WERI-Rb-1 (cell line): ENCODE results near the gene MYO18B.

ENCODE experiments used
- DNase-seq: peaks from one replicate; pipeline ENCODE4 v3.0.0-alpha.2; 2020
- H3K27ac ChIP-seq: fragments of 250-450 bp; sonication (Bioruptor Pico); 2 replicates; pipeline ENCODE4 v1.5.1; 2020; ENCODE audit warnings: mild to moderate bottlenecking, moderate library complexity
- H3K27me3 ChIP-seq: fragments of 250-450 bp; sonication (Bioruptor Pico); 2 replicates; pipeline ENCODE4 v1.5.1; 2021; ENCODE audit warnings: mild to moderate bottlenecking, low read depth, moderate library complexity; ENCODE audit not compliant: insufficient read depth, severe bottlenecking
- H3K36me3 ChIP-seq: fragments of 250-450 bp; sonication (Bioruptor Pico); 2 replicates; pipeline ENCODE4 v1.5.1; 2020; ENCODE audit warnings: mild to moderate bottlenecking, moderate library complexity
- H3K4me3 ChIP-seq: 2 replicates; pipeline ENCODE4 v1.5.1; 2011; ENCODE audit warnings: low read depth, mild to moderate bottlenecking, control low read depth, low read length
- H3K9me3 ChIP-seq: fragments of 250-450 bp; sonication (Bioruptor Pico); 2 replicates; pipeline ENCODE4 v1.5.1; 2021; ENCODE audit warnings: mild to moderate bottlenecking, moderate library complexity; ENCODE audit not compliant: severe bottlenecking
- TF ChIP-seq, protein P1 (sequence below): IDR thresholded peaks from 2 replicates; pipeline ENCODE4 v1.5.1; 2011; ENCODE audit warnings: low read depth, mild to moderate bottlenecking, control low read depth, inconsistent platforms, low read length

The MYO18B gene

DNA sequence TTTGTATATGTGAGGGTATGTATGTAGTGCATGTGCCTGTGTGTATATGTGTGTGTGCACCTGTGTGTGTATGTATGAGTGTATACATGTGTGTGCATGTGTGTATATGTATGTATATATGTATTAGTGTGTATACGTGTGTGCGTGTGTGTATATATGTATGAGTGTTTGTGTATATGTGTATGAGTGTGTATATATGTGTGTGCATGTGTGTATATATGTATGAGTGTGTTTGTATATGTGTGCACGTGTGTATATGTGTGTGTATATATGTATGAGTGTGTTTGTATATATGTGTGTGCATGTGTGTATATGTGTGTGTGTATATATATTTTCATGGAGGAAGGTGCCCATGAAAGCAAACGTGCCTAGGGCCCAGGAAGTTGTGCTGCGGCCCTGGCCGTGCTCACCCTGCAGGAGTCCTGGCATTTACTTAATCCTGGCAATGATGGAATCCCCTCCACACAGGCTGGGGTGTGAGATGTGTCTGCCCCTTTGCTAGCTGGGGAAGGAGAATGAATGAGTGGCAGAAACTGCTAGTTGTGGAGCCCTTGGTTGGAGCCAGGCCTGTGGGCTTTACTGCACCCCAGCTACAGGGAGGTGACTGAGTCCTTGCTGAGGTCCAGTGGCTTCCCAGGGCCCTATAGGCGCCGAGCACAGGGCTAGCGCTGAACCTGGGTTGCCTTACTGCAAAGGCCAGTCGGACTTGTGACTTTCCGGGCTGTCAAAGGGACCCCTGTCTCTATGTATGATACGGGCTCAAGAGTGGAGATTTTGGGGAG, 97.2 kb downstream of the MYO18B start:
- Histone ChIP-seq H3K27ac (no peak overlapping the region), H3K4me3 (no peak overlapping the region), H3K27me3 (no peaks in the 10 kb centered on the region), H3K36me3 (no peaks in the 10 kb centered on the region), H3K9me3 (no peaks in the 10 kb centered on the region)
- no peak for DNase-seq
- TF ChIP-seq, protein P1, sequence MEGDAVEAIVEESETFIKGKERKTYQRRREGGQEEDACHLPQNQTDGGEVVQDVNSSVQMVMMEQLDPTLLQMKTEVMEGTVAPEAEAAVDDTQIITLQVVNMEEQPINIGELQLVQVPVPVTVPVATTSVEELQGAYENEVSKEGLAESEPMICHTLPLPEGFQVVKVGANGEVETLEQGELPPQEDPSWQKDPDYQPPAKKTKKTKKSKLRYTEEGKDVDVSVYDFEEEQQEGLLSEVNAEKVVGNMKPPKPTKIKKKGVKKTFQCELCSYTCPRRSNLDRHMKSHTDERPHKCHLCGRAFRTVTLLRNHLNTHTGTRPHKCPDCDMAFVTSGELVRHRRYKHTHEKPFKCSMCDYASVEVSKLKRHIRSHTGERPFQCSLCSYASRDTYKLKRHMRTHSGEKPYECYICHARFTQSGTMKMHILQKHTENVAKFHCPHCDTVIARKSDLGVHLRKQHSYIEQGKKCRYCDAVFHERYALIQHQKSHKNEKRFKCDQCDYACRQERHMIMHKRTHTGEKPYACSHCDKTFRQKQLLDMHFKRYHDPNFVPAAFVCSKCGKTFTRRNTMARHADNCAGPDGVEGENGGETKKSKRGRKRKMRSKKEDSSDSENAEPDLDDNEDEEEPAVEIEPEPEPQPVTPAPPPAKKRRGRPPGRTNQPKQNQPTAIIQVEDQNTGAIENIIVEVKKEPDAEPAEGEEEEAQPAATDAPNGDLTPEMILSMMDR = no peak

DNA sequence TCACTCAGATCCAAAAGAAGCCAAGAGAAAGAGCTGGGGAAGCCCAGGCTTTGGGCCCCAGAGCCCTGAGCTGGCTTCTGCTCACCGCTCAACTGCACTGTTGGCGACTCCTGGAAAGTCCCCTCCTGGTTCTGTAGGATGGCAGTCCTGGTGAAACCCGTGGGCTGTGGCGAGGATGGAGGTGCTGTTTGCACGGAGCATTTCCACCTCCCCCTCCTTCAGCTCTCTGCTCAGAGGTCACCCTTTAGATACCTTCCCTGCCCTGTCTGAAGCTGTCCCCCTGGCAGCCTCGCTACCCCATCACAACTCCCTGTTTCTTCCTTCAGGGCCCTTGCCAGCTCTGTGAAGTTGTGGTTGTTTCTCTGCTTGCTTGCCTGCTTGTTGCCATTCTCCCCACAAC, 97.8 kb downstream of the MYO18B start:
- Histone ChIP-seq H3K9me3 (no peaks in the 10 kb centered on the region), H3K27me3 (no peaks in the 10 kb centered on the region), H3K27ac (no peak overlapping the region), H3K4me3 (no peak overlapping the region), H3K36me3 (no peaks in the 10 kb centered on the region)
- TF ChIP-seq, protein P1 = no peak
- no peak for DNase-seq

DNA sequence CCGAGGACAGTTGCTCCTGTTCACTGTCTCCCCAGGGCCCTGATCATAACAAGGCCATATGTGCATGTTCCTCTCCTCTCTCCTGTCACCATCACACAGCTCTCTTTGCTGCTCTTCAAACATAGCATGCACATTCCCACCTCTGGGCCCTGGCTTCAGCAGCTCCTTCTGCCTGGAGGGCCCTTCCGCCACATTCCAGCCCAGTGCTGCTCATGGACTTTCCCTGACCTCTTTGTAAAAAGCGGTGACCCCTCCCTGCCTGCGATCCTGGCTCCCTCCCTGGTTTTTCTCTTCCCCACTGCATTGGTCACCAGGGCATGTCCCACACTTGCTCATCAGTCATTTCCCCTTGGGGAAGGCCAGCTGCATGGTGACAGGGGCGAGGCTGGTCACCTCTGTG, 98.2 kb downstream of the MYO18B start:
- TF ChIP-seq, protein P1 = no peak
- no peak overlapping the region for H3K4me3 ChIP-seq
- H3K27ac ChIP-seq = no peak overlapping the region
- no peak for DNase-seq
- H3K9me3 ChIP-seq = no peaks in the 10 kb centered on the region
- no peaks in the 10 kb centered on the region for H3K36me3 ChIP-seq
- H3K27me3 ChIP-seq = no peaks in the 10 kb centered on the region

DNA sequence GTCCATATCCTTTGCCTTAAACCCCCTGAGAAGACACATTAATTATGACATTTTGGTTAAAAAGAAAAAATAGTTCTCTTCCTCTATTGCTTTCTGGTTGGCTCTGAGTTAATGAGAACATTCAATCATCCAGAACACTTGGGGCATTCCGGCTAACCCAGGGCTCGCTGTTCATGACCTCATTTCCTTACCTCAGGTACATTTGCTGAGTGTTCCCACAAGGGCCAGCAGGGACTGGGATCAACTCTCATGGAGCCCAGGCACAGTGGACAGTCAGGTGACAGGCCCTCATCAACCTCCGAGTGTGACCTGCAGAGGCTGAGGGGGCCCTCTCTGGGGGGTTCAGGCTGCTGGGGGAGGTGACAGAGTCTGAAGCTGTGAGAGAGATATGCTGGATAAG, 98.9 kb downstream of the MYO18B start:
- H3K4me3 ChIP-seq = no peak overlapping the region
- H3K9me3 ChIP-seq = no peaks in the 10 kb centered on the region
- TF ChIP-seq, protein P1 = no peak
- no peaks in the 10 kb centered on the region for H3K36me3 ChIP-seq
- no peak overlapping the region for H3K27ac ChIP-seq
- DNase-seq = no peak
- no peaks in the 10 kb centered on the region for H3K27me3 ChIP-seq

DNA sequence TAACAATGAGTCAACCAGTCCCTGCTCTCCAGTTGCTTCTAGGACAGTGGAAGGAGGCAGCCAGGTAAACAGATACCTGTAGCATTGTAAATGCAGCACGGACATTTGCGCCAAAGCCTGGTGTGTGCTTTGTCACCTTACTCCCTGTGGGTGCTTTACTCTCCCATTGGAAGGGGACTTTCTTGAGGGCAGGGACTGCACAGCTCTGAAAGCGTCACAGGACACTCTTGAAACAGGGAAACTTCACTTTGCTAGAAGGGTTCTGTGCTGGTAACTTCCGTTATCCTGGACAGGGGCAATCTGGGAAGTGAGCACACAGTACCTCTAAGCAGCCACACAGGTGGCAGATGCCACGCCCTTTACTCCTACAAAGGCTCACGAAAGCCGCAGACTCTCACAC, 99.8 kb downstream of the MYO18B start:
- H3K9me3 ChIP-seq = no peaks in the 10 kb centered on the region
- no peak overlapping the region for H3K27ac ChIP-seq
- H3K27me3 ChIP-seq = no peaks in the 10 kb centered on the region
- H3K4me3 ChIP-seq = no peak overlapping the region
- TF ChIP-seq, protein P1 = no peak
- no peaks in the 10 kb centered on the region for H3K36me3 ChIP-seq
- DNase-seq = no peak
